ENCODE results near the gene SBDS.
"Not testable (repeated sequence)": the region's sequence is repeated elsewhere in the genome, so short reads cannot be mapped to it uniquely, and the experiment has no call there.

Gene SBDS

DNA sequence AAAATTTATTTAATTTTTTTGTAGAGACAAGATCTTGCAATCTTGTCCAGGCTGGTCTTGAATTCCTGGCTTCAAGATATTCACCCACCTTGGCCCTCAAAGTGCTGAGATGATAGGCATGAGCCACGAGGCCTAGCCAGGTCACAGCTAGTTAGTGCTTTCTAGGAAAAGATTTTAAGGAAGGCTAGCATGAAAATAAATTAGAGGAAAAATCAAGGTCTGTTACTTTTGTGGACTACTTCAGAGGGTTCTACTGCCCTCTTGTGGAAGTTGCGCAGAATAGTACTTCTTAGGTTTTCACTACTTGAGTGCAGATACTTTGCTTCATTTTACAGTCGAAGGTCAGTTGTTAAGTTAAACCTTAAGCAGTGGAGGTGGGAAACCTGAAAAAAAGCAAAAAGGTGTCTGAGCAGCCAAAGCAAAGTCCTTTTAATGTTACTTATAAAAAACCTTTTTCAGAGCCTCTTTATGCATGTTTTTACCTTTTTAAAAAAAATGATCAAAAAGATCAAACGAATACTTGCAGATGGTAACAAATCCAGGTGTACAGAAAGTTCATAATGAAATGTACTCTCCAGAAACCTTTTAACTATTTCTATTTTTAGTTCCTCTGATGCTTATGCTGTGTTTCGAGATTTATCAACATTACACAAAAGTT is 5.3 kb upstream of the SBDS start:
- intact Hi-C loops (cut with DNase I), result not testable (repeated sequence)
- DNase-seq, result peak in 1 of 42 donors; percentile 36

DNA sequence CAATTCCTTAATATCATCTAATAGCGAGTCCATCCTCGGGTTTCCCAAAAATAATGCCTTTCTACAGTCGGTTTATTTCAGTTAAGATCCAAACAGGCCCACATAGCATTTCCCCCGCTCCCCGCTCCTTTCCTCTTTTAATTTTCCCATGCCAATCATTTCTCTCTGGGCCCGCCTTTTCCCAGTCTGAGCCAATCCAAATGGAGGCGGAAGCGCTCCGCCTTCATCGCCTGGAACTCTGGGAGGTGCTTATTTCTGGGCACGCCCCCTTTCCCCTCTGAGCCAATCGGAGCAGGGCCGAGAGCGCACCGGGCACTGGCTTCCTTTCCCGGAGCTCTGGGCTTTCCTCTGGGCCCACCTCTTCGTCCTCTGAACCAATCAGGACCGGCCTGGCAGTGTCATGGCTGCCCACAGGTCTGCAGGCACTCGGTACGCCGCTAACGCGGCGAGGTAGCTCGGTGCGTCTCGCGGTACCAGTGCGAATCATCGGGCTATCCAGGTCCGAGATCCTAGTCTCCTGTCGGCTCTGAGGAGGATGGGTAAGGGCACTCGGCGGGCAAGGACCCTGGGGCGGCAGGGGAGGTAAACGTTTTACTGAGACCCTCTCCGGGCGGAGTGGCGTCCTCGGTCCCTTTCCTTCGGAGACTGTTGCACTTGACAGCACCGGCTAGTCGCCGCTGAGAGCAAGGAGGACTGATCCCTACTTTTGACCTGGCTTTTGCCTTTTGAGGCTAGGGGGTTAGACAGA is 1.2 kb upstream of the SBDS start, which contains the start of gene TYW1:
Gene TYW1, plus strand, starts transcription at position 390 of the 748 bp plus-strand sequence. Its CDS starts 146 bp downstream, at position 536.
- intact Hi-C loops (cut with DNase I), result loop anchor here (10.0 kb wide), 1 partner anchor 72 kb away; the partner anchor contains the start of gene TMEM248
- peak; percentile 95 to 100 (median 99) for DNase-seq

GRCh38 chr7:66994691-66995049 is 716 bp downstream of the SBDS start:
- intact Hi-C loops (cut with DNase I), result loop anchor here (10.0 kb wide), 1 partner anchor 70 kb away; the partner anchor contains the start of gene TMEM248
- DNase-seq, result peak in 41 of 42 donors; percentile 17 to 82 (median 53)

GRCh38 chr7:66994051-66994450 is 1.3 kb downstream of the SBDS start:
- not testable (repeated sequence) for DNase-seq
- intact Hi-C loops (cut with DNase I), result loop anchor here (10.0 kb wide), 1 partner anchor 69 kb away; the partner anchor contains the start of gene TMEM248

DNA sequence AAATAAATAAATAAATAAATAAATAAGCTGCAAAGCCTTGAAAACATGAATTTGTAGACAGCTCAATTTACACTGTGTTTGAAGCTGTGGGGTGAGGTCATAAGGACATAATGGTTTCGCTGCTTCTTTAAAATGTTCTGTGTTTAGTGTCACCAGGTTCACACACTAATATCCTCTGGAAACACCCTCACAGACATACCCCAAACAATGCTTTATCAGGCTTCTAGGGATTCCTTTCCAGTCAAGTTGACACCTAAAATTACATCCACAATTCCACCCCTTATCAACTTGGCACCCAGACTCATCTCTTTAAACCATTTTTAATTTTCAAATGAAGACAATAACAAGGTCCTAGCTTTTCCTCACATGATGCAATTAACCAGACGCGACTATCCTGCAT is 5.8 kb downstream of the SBDS start:
- DNase-seq; intact Hi-C loops (cut with DNase I): not testable (repeated sequence)

- DNase-seq; intact Hi-C loops (cut with DNase I): not testable (repeated sequence)
Observed at GRCh38 chr7:66980336-66980735, 15.1 kb downstream of the SBDS start.

- intact Hi-C loops (cut with DNase I), result not testable (repeated sequence)
Observed at GRCh38 chr7:66979013-66979412, 16.4 kb downstream of the SBDS start.

DNA sequence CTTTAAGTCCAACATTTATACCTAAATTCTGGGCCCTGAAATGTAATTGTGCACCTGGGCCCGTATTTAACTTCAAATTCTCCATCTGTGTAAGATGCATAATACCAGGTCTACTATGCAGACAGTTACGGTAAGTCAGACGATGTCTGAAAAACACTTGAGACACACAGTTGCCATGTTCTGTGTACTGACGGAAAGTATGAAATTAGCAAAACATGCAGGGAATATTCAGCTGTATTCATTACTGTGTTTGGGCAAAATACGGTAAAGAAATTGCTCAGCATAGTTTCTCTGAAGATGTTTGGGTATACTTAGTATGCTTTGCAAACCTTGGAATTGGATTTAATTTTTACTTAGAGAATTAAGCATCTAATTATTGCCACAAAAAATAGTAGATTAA is 17.1 kb downstream of the SBDS start:
- DNase-seq; intact Hi-C loops (cut with DNase I): not testable (repeated sequence)

More at GRCh38 chr7:66979013-66979412, 16.4 kb downstream of the SBDS start:
- not testable (repeated sequence) for DNase-seq

DNA sequence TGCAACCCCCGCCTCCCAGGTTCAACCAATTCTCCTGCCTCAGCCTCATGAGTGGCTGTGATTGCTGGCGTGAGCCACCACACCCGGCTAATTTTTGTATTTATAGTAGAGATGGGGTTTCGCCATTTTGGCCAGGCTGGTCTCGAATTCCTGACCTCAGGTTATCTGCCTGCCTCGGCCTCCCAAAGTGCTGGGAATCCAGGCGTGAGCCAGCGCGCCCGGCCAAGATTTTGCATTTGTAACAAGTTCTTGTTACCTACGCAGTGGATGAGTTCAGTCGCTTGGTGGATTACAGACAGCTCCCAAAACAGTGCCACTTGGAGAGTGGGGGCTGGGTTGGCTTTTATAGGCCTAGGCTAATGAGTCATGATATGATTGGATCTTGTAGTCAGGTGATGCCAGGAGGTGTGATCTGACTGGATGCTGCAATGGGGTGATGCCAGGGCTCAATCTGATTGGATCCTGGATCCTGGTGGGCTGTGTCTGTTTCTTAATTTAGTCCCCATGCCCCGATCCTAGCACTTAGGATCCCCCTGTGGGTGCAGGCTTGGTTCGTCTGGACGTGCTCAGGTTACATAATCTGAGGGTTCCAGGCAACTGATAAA is 20.3 kb downstream of the SBDS start:
- intact Hi-C loops (cut with DNase I), result no loop called here
- DNase-seq, result no peak

GRCh38 chr7:66970310-66970709 is 25.1 kb downstream of the SBDS start:
- intact Hi-C loops (cut with DNase I), result no loop called here
- DNase-seq, result no peak

DNA sequence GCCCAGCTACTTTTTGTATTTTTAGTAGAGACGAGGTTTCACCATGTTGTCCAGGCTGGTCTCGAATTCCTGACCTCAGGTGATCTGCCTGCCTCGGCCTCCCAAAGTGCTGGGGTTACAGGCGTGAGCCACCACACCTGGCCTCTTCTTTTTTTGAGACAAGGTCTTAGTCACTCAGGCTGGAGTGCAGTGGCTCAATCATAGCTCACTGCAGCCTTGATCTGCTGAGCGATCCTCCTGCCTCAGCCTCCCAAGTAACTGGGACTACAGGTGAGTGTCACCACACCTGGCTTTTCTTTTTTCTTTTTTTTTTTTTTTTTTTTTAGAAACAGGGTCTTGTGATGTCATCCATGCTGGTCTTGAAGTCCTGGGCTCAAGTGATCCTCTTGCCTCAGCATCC is 26.4 kb downstream of the SBDS start:
- DNase-seq; intact Hi-C loops (cut with DNase I): not testable (repeated sequence)

GRCh38 chr7:66967029-66967428 is 28.4 kb downstream of the SBDS start:
- intact Hi-C loops (cut with DNase I), result no loop called here
- no peak for DNase-seq

GRCh38 chr7:66964411-66964810 is 31.0 kb downstream of the SBDS start:
- DNase-seq, result no peak
- intact Hi-C loops (cut with DNase I), result no loop called here

- intact Hi-C loops (cut with DNase I), result no loop called here
- no peak for DNase-seq
Observed at GRCh38 chr7:66961096-66961495, 34.3 kb downstream of the SBDS start.

GRCh38 chr7:66960192-66960591 is 35.2 kb downstream of the SBDS start:
- no peak for DNase-seq
- intact Hi-C loops (cut with DNase I), result no loop called here

- peak in 19 of 42 donors; percentile 8 to 68 (median 30) for DNase-seq
- intact Hi-C loops (cut with DNase I), result no loop called here
Observed at GRCh38 chr7:66958538-66959350, 36.6 kb downstream of the SBDS start.

GRCh38 chr7:66957595-66958290 is 37.6 kb downstream of the SBDS start:
- intact Hi-C loops (cut with DNase I), result no loop called here
- no peak for DNase-seq

DNA sequence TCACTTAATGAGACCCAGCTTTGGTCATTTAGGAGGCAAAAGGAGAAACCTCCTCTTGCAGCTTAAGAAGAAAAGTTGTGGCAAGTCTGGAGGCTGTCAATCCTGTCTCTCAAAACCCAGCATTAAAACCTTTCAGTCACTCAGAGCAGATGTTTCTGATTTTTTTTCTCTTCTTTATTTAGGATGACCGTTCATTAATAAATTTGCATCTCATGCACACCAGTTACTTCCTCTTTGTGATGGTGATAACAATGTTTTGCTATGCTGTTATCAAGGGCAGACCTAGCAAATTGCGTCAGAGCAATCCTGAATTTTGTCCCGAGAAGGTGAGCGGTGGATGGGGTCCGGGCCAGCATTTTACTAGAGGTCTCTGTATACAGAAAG is 42.4 kb downstream of the SBDS start:
- intact Hi-C loops (cut with DNase I), result no loop called here
- no peak for DNase-seq

Data from head of caudate nucleus (tissue), 42 donors.